Upper lobe of left lung (tissue), 4 donors: Measurements from ENCODE around the gene CLCN6.

ENCODE experiments used
- CTCF ChIP-seq, 6 experiments: fragments of 450-650 bp in 4 of 6; fragments of 200-600 bp in 2 of 6; sonication (generic) in 2 of 6; IDR thresholded peaks; one replicate each; pipeline ENCODE4 v1.5.1; 2016 to 2019; ENCODE audit warnings: antibody characterized with exemption in 6 of 6
- EP300 ChIP-seq, 4 donors: sonication (generic); formaldehyde crosslinking; IDR thresholded peaks; one replicate each; pipeline ENCODE4 v1.5.1; 2017; ENCODE audit warnings: antibody characterized with exemption in 4 of 4, control low read depth in 2 of 4
- POLR2A ChIP-seq, 4 donors: fragments of 450-650 bp; IDR thresholded peaks; one replicate each; pipeline ENCODE4 v1.5.1; 2016 to 2017; ENCODE audit warnings: antibody characterized with exemption in 4 of 4, mild to moderate bottlenecking in 2 of 4

- TF ChIP-seq EP300 (IDR thresholded peaks at IDR 0.05) (peak in 1 of 4 donors; percentile 4), POLR2A (IDR thresholded peaks at IDR 0.05) (peak in 2 of 4 donors; percentile 4 to 19), CTCF (IDR thresholded peaks at IDR 0.05) (peak; percentile 79 to 96 (median 92))
Observed at GRCh38 chr1:11784993-11785769, 20.8 kb upstream of the CLCN6 start.
